WTC11 (cell line): ENCODE data around the gene RAPGEF2. TPM values are rescaled to one million over a fixed set of nuclear protein-coding genes. Genes with fewer than 3 reads are reported as not detected.

Source experiments
- ATAC-seq: fragments of 200-7000 bp; cut with Tn5 transposase; 2 replicates; pipeline ENCODE4 v1.10.0; 2021; ENCODE audit warnings: mild to moderate bottlenecking, moderate library complexity
- CTCF ChIA-PET: fragments of 300-600 bp; sonication (Branson Sonifier 250); formaldehyde crosslinking; loops from one replicate; lab custom pipeline; 2021; ENCODE audit warnings: antibody characterized with exemption; lab: Charles Lee
- POLR2A ChIA-PET: fragments of 350-600 bp; sonication (Branson Sonifier 250); formaldehyde crosslinking; loops from one replicate; lab custom pipeline; 2021; ENCODE audit warnings: antibody characterized with exemption; lab: Charles Lee
- DNase-seq: peaks from one replicate; pipeline ENCODE4 v3.0.0; 2021; ENCODE audit warnings: low spot score
- H3K27ac Mint-ChIP-seq: 2 replicates; pipeline ENCODE4 v1.8.0; 2021; ENCODE audit warnings: mixed read lengths
- H3K27me3 Mint-ChIP-seq: 2 replicates; pipeline ENCODE4 v1.8.0; 2021; ENCODE audit warnings: low read depth, mild to moderate bottlenecking, moderate library complexity, mixed read lengths
- H3K36me3 Mint-ChIP-seq: 2 replicates; pipeline ENCODE4 v1.8.0; 2021; ENCODE audit warnings: mixed read lengths
- H3K4me1 Mint-ChIP-seq: 2 replicates; pipeline ENCODE4 v1.8.0; 2022; ENCODE audit warnings: mixed read lengths
- H3K4me3 Mint-ChIP-seq: 2 replicates; pipeline ENCODE4 v1.8.0; 2021; ENCODE audit warnings: mild to moderate bottlenecking, moderate library complexity, mixed read lengths
- H3K9me3 Mint-ChIP-seq: 2 replicates; pipeline ENCODE4 v1.8.0; 2021; ENCODE audit warnings: mixed read lengths
- ESRRA ChIP-seq: sonication (generic); formaldehyde crosslinking; IDR thresholded peaks from 2 replicates; pipeline ENCODE4 v1.8.1; 2022; ENCODE audit warnings: mild to moderate bottlenecking, missing genetic modification reagents, borderline replicate concordance
- HMGA2 ChIP-seq: fragments of 250-450 bp; sonication (Bioruptor Pico); IDR thresholded peaks from 2 replicates; pipeline ENCODE4 v1.4.0; 2021; ENCODE audit warnings: mild to moderate bottlenecking, moderate library complexity
- JUN ChIP-seq: sonication (generic); formaldehyde crosslinking; IDR thresholded peaks from 2 replicates; pipeline ENCODE4 v1.8.0; 2023; ENCODE audit warnings: mild to moderate bottlenecking, missing genetic modification reagents
- KAT7 ChIP-seq: sonication (generic); formaldehyde crosslinking; IDR thresholded peaks from 2 replicates; pipeline ENCODE4 v1.8.1; 2023; ENCODE audit warnings: missing genetic modification reagents, mild to moderate bottlenecking, borderline replicate concordance
- MYBL2 ChIP-seq: sonication (generic); formaldehyde crosslinking; IDR thresholded peaks from 2 replicates; pipeline ENCODE4 v1.8.1; 2023; ENCODE audit warnings: mild to moderate bottlenecking, moderate library complexity, missing genetic modification reagents
- NFYB ChIP-seq: sonication (generic); formaldehyde crosslinking; conservative IDR thresholded peaks from 2 replicates; pipeline ENCODE4 v1.8.0; 2022; ENCODE audit warnings: low read depth, missing genetic modification reagents
- NR2C2 ChIP-seq: sonication (generic); formaldehyde crosslinking; IDR thresholded peaks from 2 replicates; pipeline ENCODE4 v1.8.0; 2022; ENCODE audit warnings: mild to moderate bottlenecking, missing genetic modification reagents
- OVOL2 ChIP-seq: fragments of 250-450 bp; sonication (Bioruptor Pico); IDR thresholded peaks from 2 replicates; pipeline ENCODE4 v1.9.0; 2021; ENCODE audit warnings: mild to moderate bottlenecking, borderline replicate concordance
- SMAD4 ChIP-seq: sonication (generic); formaldehyde crosslinking; IDR thresholded peaks from 2 replicates; pipeline ENCODE4 v1.8.0; 2022; ENCODE audit warnings: mild to moderate bottlenecking, missing genetic modification reagents
- TCF7 ChIP-seq: sonication (generic); formaldehyde crosslinking; IDR thresholded peaks from 2 replicates; pipeline ENCODE4 v1.8.0; 2022; ENCODE audit warnings: mild to moderate bottlenecking, low read depth, missing genetic modification reagents, moderate library complexity
- TEAD1 ChIP-seq: sonication (generic); formaldehyde crosslinking; IDR thresholded peaks from 2 replicates; pipeline ENCODE4 v1.8.0; 2022; ENCODE audit warnings: mild to moderate bottlenecking, missing genetic modification reagents
- ZNF423 ChIP-seq: fragments of 250-450 bp; sonication (Bioruptor Pico); IDR thresholded peaks from 2 replicates; pipeline ENCODE4 v2.1.2; 2022; ENCODE audit warnings: mild to moderate bottlenecking, moderate library complexity
- total RNA-seq: library from RNA; stranded (reverse); gene quantifications from 3 replicates; pipeline ENCODE4 v1.2.3, GENCODE V29; 2021
- TF ChIP-seq, protein P1 (sequence below): fragments of 250-450 bp; sonication (Bioruptor Pico); IDR thresholded peaks from 2 replicates; pipeline ENCODE4 v1.9.0; 2021; ENCODE audit warnings: mild to moderate bottlenecking
- TF ChIP-seq, protein P2 (sequence below): sonication (generic); formaldehyde crosslinking; IDR thresholded peaks from 2 replicates; pipeline ENCODE4 v1.8.1; 2022; ENCODE audit warnings: mild to moderate bottlenecking, moderate library complexity, missing genetic modification reagents
- TF ChIP-seq, protein P3 (sequence below): sonication (generic); formaldehyde crosslinking; IDR thresholded peaks from 2 replicates; pipeline ENCODE4 v1.8.0; 2022; ENCODE audit warnings: mild to moderate bottlenecking, missing genetic modification reagents
- TF ChIP-seq, protein P4 (sequence below): sonication (generic); formaldehyde crosslinking; IDR thresholded peaks from 2 replicates; pipeline ENCODE4 v1.8.0; 2023; ENCODE audit warnings: missing genetic modification reagents
- TF ChIP-seq, protein P5 (sequence below): sonication (generic); formaldehyde crosslinking; IDR thresholded peaks from 2 replicates; pipeline ENCODE4 v1.8.1; 2023; ENCODE audit warnings: mild to moderate bottlenecking, missing genetic modification reagents, borderline replicate concordance
- TF ChIP-seq, protein P6 (sequence below): sonication (generic); formaldehyde crosslinking; IDR thresholded peaks from 2 replicates; pipeline ENCODE4 v1.8.1; 2022; ENCODE audit warnings: low read depth, missing genetic modification reagents, borderline replicate concordance
- TF ChIP-seq, protein P7 (sequence below): fragments of 250-450 bp; sonication (Bioruptor Pico); IDR thresholded peaks from 2 replicates; pipeline ENCODE4 v1.8.0; 2021; ENCODE audit warnings: mild to moderate bottlenecking
- TF ChIP-seq, protein P8 (sequence below): sonication (generic); formaldehyde crosslinking; IDR thresholded peaks from 2 replicates; pipeline ENCODE4 v1.8.1; 2022; ENCODE audit warnings: missing genetic modification reagents, borderline replicate concordance
- TF ChIP-seq, protein P9 (sequence below): sonication (generic); formaldehyde crosslinking; IDR thresholded peaks from 2 replicates; pipeline ENCODE4 v1.8.0; 2023; ENCODE audit warnings: mild to moderate bottlenecking, missing genetic modification reagents

RAPGEF2 gene
- total RNA-seq, 1 experiment from 2014 or later, result 40.6 TPM

DNA sequence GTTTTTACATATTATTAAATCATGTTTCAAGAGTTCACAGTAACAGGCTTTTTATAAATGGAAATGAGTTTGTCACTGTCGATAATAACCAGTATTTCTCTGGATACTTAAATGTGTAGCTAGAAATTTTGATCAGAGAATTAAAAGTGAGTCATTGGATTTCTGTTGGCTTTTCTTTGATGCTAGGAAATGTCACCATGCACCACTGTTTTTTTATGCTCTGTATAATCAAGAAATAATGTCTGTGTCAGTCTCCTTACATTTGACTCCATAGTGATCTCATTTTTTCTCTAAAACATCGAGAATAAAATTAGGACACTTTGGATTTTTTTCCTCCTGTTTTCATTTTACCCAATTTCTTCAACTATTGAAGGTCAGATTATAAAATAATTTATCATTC is 234.2 kb downstream of the RAPGEF2 start:
- ATAC-seq (no peak), DNase-seq (no peak)
- Mint-ChIP-seq H3K4me3 (no peak overlapping the region), H3K4me1 (no peaks in the 10 kb centered on the region), H3K27ac (no peak overlapping the region), H3K27me3 (no peaks in the 10 kb centered on the region), H3K36me3 (peaks cover 28% of the 10 kb centered on the region), H3K9me3 (no peaks in the 10 kb centered on the region)
- POLR2A ChIA-PET, result no interaction called here
- CTCF ChIA-PET, result no interaction called here
- TF ChIP-seq, protein P1, sequence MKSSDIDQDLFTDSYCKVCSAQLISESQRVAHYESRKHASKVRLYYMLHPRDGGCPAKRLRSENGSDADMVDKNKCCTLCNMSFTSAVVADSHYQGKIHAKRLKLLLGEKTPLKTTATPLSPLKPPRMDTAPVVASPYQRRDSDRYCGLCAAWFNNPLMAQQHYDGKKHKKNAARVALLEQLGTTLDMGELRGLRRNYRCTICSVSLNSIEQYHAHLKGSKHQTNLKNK, result no peak
- no peak for TF ChIP-seq OVOL2
- no peak for TF ChIP-seq JUN (CRISPR knock-in tag)
- no peak for TF ChIP-seq ESRRA (CRISPR knock-in tag)
- no peak for TF ChIP-seq TEAD1 (CRISPR knock-in tag)
- TF ChIP-seq, protein P2, sequence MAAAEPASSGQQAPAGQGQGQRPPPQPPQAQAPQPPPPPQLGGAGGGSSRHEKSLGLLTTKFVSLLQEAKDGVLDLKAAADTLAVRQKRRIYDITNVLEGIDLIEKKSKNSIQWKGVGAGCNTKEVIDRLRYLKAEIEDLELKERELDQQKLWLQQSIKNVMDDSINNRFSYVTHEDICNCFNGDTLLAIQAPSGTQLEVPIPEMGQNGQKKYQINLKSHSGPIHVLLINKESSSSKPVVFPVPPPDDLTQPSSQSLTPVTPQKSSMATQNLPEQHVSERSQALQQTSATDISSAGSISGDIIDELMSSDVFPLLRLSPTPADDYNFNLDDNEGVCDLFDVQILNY (CRISPR knock-in tag), result no peak
- no peak for TF ChIP-seq KAT7 (CRISPR knock-in tag)
- TF ChIP-seq, protein P3, sequence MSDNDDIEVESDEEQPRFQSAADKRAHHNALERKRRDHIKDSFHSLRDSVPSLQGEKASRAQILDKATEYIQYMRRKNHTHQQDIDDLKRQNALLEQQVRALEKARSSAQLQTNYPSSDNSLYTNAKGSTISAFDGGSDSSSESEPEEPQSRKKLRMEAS, result no peak
- TF ChIP-seq, protein P4, sequence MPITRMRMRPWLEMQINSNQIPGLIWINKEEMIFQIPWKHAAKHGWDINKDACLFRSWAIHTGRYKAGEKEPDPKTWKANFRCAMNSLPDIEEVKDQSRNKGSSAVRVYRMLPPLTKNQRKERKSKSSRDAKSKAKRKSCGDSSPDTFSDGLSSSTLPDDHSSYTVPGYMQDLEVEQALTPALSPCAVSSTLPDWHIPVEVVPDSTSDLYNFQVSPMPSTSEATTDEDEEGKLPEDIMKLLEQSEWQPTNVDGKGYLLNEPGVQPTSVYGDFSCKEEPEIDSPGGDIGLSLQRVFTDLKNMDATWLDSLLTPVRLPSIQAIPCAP (CRISPR knock-in tag), result no peak
- TF ChIP-seq, protein P5, sequence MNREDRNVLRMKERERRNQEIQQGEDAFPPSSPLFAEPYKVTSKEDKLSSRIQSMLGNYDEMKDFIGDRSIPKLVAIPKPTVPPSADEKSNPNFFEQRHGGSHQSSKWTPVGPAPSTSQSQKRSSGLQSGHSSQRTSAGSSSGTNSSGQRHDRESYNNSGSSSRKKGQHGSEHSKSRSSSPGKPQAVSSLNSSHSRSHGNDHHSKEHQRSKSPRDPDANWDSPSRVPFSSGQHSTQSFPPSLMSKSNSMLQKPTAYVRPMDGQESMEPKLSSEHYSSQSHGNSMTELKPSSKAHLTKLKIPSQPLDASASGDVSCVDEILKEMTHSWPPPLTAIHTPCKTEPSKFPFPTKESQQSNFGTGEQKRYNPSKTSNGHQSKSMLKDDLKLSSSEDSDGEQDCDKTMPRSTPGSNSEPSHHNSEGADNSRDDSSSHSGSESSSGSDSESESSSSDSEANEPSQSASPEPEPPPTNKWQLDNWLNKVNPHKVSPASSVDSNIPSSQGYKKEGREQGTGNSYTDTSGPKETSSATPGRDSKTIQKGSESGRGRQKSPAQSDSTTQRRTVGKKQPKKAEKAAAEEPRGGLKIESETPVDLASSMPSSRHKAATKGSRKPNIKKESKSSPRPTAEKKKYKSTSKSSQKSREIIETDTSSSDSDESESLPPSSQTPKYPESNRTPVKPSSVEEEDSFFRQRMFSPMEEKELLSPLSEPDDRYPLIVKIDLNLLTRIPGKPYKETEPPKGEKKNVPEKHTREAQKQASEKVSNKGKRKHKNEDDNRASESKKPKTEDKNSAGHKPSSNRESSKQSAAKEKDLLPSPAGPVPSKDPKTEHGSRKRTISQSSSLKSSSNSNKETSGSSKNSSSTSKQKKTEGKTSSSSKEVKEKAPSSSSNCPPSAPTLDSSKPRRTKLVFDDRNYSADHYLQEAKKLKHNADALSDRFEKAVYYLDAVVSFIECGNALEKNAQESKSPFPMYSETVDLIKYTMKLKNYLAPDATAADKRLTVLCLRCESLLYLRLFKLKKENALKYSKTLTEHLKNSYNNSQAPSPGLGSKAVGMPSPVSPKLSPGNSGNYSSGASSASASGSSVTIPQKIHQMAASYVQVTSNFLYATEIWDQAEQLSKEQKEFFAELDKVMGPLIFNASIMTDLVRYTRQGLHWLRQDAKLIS (CRISPR knock-in tag), result no peak
- no peak for TF ChIP-seq SMAD4
- TF ChIP-seq, protein P6, sequence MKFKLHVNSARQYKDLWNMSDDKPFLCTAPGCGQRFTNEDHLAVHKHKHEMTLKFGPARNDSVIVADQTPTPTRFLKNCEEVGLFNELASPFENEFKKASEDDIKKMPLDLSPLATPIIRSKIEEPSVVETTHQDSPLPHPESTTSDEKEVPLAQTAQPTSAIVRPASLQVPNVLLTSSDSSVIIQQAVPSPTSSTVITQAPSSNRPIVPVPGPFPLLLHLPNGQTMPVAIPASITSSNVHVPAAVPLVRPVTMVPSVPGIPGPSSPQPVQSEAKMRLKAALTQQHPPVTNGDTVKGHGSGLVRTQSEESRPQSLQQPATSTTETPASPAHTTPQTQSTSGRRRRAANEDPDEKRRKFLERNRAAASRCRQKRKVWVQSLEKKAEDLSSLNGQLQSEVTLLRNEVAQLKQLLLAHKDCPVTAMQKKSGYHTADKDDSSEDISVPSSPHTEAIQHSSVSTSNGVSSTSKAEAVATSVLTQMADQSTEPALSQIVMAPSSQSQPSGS (CRISPR knock-in tag), result no peak
- TF ChIP-seq TCF7 (CRISPR knock-in tag), result no peak
- TF ChIP-seq ZNF423, result no peak
- TF ChIP-seq, protein P7, sequence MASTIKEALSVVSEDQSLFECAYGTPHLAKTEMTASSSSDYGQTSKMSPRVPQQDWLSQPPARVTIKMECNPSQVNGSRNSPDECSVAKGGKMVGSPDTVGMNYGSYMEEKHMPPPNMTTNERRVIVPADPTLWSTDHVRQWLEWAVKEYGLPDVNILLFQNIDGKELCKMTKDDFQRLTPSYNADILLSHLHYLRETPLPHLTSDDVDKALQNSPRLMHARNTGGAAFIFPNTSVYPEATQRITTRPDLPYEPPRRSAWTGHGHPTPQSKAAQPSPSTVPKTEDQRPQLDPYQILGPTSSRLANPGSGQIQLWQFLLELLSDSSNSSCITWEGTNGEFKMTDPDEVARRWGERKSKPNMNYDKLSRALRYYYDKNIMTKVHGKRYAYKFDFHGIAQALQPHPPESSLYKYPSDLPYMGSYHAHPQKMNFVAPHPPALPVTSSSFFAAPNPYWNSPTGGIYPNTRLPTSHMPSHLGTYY (CRISPR knock-in tag), result no peak
- TF ChIP-seq MYBL2, result no peak
- no peak for TF ChIP-seq NFYB (CRISPR knock-in tag)
- no peak for TF ChIP-seq NR2C2 (CRISPR knock-in tag)

DNA sequence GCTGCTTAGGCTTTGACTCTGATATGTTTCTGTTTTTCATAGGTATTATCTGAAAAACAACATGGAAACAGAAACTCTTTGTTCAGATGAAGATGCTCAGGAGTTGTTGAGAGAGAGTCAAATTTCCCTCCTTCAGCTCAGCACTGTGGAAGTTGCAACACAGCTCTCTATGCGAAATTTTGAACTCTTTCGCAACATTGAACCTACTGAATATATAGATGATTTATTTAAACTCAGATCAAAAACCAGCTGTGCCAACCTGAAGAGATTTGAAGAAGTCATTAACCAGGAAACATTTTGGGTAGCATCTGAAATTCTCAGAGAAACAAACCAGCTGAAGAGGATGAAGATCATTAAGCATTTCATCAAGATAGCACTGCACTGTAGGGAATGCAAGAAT is 238.6 kb downstream of the RAPGEF2 start:
- POLR2A ChIA-PET, result no interaction called here
- no peak overlapping the region for H3K27ac Mint-ChIP-seq

More for the DNA sequence above, 238.6 kb downstream of the RAPGEF2 start:
- no peak for DNase-seq
- no peaks in the 10 kb centered on the region for H3K4me1 Mint-ChIP-seq
- TF ChIP-seq, protein P8, sequence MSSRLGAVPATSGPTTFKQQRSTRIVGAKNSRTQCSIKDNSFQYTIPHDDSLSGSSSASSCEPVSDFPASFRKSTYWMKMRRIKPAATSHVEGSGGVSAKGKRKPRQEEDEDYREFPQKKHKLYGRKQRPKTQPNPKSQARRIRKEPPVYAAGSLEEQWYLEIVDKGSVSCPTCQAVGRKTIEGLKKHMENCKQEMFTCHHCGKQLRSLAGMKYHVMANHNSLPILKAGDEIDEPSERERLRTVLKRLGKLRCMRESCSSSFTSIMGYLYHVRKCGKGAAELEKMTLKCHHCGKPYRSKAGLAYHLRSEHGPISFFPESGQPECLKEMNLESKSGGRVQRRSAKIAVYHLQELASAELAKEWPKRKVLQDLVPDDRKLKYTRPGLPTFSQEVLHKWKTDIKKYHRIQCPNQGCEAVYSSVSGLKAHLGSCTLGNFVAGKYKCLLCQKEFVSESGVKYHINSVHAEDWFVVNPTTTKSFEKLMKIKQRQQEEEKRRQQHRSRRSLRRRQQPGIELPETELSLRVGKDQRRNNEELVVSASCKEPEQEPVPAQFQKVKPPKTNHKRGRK (CRISPR knock-in tag), result no peak
- TF ChIP-seq, protein P9, sequence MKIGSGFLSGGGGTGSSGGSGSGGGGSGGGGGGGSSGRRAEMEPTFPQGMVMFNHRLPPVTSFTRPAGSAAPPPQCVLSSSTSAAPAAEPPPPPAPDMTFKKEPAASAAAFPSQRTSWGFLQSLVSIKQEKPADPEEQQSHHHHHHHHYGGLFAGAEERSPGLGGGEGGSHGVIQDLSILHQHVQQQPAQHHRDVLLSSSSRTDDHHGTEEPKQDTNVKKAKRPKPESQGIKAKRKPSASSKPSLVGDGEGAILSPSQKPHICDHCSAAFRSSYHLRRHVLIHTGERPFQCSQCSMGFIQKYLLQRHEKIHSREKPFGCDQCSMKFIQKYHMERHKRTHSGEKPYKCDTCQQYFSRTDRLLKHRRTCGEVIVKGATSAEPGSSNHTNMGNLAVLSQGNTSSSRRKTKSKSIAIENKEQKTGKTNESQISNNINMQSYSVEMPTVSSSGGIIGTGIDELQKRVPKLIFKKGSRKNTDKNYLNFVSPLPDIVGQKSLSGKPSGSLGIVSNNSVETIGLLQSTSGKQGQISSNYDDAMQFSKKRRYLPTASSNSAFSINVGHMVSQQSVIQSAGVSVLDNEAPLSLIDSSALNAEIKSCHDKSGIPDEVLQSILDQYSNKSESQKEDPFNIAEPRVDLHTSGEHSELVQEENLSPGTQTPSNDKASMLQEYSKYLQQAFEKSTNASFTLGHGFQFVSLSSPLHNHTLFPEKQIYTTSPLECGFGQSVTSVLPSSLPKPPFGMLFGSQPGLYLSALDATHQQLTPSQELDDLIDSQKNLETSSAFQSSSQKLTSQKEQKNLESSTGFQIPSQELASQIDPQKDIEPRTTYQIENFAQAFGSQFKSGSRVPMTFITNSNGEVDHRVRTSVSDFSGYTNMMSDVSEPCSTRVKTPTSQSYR (CRISPR knock-in tag), result no peak
- TF ChIP-seq HMGA2 (CRISPR knock-in tag), result no peak
- H3K27me3 Mint-ChIP-seq, result no peaks in the 10 kb centered on the region
- H3K9me3 Mint-ChIP-seq, result no peaks in the 10 kb centered on the region
- no peak for ATAC-seq
- H3K4me3 Mint-ChIP-seq, result no peak overlapping the region
- CTCF ChIA-PET, result interaction anchor here (1.7 kb wide), 1 partner anchor 114 kb away, joined by 8 read pairs; no protein-coding TSS in a partner anchor
- H3K36me3 Mint-ChIP-seq, result peaks cover 38% of the 10 kb centered on the region
